GM18502 (cell line): ENCODE results near the gene OR2S2.

Experiments
- ATAC-seq: cut with Tn5 transposase; IDR thresholded peaks from one replicate; pipeline ENCODE4 v1.9.1; 2021; ENCODE audit warnings: mild to moderate bottlenecking; ENCODE audit not compliant: unreplicated experiment, poor library complexity

OR2S2 gene

GRCh38 chr9:35965011-35965410, 7.1 kb upstream of the OR2S2 start:
- ATAC-seq, result no peak

DNA sequence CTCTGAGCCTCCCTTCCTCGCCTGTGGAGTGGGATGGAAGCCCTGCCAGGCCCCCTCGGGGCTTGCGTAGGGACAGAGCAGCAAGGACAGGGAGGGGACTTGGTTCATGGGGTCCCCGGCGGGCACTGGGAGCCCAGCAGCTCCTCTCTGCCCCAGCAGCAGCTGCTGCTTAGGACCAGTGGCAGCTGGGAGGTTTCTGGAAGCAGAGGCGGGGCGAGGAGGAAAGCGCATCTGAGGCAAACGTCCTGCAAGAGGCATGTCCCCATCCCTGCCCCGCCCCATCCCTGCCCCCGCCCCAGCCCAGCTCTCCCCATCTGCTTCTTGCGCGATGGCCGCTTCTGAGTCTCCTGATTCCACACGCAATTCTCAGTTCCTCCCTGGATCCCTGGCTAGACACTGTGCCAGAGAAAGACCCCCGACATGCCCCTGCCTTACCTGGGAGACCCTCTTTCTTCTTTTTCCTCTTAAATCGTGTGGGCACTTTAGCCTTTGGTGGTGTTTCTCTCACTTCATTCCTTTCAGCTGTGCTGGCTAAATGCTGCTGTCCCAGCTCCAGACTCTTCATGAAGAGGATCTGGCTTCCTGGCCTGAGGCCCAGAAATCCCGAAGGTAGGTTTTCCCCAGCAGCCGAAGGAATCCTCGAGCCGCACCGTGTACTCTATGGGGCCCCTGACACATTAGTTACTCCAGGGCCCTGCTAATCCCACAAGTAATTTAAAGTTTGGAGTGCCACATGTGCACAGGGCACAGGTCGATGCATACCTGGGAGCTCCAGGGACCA, 4.4 kb upstream of the OR2S2 start:
- no peak for ATAC-seq

DNA sequence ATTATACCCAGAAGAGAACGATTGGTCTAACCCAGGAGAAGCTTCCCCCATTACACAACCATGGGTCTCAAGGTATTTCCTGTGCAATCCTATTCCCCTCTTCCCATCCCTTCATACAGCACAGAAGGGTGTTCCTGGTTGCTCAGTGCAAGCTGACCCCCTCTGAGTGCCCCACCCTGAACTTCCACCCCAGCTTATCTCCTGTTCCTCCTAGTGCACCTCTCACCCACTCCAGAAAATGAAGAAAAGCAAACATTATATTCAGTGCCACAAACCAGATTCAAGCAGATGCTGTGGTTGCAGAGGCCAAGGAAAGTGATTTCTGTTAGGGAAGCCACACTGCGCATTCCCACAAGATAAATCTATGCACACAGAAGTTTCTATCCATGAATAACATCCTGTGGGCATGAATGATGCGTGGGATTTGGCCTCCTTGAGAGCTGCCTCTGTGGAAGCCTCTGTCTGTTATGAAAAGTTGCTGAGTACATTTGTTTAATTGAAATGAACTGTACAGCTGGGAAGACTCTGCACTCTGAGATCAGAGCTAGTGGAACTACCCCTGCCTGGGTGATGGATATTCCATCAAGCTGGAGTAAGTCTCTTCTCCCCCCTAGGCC, 2.2 kb upstream of the OR2S2 start:
- no peak for ATAC-seq

DNA sequence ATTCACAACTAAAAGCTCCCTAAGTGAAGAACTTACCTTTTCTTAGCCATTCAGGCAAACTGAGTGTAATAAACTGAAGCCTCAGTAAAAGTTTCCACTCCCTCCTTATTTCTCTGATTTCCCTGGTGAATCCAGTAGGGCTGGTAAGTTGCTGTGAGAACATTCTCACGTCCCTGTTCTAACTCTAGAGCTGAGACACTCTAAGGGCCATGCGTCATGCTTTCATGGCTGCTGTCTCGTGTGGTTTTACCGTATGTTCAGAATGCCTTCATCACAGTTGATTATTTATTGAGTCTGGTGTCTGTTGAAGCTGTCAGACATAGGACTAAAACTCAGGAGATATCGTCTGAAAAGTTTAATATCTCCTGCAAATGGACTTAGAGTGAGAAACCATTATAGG, 1.3 kb downstream of the OR2S2 start:
- no peak for ATAC-seq

DNA sequence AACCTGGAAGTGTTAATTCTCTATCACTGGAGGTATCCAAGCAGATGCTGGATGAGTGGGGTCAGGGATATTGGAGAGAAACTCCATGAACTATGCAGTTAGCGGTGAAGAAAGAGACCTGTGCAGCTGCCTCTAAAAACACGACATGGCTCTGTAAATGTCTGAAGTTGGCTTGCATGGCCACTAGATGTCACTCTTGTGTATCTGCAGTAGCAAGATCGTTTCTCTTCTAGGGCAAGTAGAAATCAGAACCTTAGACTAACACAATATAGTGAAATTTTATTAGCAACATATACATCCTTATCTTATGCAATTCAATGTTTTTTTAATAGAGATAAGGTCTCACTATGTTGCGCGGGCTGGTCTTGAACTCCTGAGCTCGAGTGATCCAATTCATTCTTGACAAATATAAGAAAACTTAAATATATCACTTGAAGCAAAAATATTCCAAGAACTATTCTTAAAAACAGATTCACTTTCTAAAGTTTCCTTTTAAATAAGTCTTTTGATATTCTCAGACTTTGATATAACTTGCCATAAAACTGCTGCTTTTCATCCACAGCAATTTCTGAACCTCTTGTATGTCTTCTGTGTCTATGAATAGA, 2.9 kb downstream of the OR2S2 start:
- no peak for ATAC-seq

DNA sequence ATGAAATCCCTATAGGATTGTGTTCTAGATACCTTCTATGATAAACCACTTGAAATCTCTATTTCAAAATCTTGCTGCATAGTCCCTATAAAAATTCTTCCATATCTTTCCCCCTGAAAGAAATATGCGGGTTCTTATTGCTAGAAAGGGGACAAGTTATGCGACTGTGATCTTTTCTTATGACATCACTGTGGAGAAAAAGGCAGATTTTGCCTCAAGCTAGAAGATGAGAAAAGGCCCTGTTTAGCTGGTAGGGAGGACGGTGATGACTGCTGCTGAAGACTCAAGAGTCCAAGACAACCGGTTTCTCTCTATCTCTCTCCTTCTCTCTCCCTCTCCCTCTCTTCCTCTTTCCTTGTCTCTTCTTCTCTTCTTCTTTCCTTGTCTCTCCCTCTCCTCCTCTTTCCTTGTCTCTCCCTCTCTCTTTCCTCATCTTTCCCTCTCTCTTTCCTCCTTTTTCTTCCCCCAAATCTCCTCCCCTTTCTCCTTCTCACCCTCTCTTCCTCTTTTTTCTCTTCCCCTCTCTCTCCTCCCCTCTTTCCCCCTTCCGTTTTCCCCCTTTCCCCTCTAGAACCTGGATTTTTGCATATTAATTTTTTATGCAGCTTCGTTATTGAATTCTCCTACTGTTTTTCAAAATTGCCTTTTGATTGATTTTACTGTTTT, 5.3 kb downstream of the OR2S2 start:
- ATAC-seq, result no peak

DNA sequence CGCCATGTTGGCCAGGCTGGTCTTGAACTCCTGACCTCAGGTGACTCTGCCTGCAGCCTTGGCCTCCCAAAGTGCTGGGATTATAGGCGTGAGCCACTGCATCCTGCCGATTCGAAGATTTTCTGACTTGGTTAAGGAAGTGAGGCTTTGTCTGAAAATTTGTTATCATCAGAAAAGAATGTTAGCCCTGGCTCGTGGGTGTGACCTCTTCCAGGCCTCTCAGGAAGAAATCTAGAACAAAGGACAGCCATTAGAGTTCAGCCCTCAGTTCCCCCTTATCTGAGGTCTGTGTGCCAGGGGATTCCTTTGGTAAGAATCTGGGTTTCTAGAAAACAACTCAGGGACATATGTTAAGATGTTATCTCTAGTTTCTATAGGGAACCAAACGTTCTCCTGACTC, 6.2 kb downstream of the OR2S2 start:
- no peak for ATAC-seq

- ATAC-seq, result no peak
These were observed 9.0 kb downstream of the OR2S2 start for GRCh38 chr9:35948901-35949318.

GRCh38 chr9:35948451-35948850, 9.5 kb downstream of the OR2S2 start:
- no peak for ATAC-seq

DNA sequence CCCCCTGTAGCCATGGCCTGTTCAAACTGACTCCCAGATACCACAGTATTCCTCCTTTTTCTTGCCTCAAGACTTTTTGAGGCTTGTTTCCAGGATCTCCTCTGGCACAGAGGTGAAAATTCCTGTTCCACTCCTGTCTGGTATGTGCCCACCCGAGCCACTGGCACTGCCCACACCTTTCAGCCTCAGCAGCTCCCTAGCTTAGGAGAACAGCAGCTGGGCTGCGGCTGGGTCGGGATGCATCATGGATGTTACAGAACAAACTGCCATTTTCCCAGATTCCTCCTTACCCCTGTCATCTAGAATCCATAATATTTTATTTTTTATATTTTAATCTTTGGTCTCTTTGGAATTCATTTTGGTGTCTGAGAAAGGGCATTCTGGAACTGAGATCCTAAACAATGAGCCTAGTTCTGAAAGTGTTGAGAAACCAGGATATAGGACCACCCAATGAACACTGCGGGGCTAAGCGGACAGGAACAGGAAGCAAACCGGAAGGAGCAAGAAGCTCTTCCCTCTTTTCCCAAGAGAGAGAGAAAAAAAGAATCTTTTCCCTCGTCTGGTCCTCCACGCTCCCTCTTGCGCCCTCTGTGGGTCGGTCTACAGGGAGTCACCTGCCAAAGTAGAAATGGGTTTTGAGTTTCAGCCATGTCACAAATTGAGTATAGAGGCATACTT, 12.5 kb downstream of the OR2S2 start:
- ATAC-seq, result no peak

GRCh38 chr9:35944841-35945240, 13.1 kb downstream of the OR2S2 start:
- ATAC-seq, result no peak

DNA sequence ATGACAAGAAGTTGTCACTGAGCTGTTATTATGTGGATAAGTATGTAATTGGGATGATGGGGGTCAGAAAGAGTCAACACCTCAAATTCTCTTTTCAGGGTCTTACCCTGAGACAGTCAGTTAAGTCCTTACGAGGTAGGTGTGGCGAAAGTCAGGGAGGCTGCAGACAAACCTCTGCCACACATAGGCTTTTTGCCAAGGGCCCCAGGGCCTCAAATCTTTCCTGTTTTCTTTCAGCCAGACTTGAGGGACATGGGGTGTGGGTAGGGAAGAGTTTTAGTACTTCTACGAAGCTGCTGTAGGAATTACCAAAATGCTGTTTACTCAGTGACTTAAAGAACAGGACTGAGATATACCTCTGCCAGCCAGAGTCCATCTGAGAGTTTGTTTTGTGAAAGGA, 13.8 kb downstream of the OR2S2 start:
- no peak for ATAC-seq

DNA sequence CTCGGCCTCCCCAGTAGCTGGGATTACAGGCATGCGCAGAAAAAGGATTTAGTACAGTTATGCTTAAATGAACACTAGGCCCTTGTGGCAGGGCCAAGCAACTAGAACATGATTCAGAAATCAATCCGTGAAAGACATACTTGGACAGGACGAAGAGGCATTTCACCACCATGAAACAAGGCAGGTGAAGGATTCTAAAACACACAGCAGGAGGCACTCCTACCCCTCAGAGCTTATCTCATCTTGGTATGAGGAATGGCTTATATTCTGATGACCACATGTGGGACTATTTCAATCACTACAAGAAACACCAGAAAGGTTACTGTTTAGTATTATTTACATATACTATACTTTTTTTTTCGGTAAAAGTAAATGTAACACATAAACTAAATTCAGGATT, 15.7 kb downstream of the OR2S2 start:
- ATAC-seq, result no peak

DNA sequence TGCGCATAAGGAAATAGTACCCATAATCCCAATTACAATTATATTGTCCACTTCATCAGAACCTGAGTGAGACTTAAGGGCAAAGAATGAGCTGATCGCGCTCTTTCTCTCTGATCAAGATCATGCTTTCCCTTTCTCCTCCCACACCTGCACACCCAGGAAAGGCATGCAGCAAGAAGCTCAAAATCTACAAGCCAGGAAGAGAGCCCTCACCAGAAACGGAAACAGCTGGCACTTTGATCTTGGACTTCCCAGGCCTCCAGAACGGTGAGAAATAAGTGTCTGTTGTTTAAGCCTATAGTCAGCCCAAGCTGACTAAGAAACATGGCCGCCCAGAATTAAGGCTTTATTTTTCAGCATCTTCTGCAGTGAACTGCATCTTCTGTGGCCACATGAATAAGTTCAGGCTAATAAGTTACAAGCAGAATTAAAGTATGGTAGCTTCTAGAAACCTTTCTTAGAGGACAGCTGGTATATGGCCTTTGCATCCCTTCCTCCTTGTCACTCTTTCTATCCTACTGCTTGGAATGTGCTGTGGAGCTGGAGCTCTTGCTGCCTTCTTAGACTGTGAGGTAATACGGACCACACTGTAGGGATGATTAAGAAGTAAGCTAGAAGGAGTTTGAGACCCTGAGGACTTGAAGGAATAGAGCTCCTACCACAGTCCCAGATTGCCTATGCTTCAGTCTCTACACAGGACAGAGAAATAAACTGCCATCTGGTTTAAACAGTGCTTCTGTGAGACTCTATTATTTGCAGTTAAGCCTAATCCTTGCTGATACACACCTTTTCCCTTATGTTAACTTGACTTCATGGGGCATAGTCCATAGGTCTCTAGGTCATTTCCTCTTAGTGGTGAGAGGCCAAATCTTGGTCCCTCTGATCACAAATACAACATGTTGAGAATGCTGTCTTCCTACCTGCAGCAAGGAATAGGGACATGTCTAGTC, 17.2 kb downstream of the OR2S2 start:
- no peak for ATAC-seq

DNA sequence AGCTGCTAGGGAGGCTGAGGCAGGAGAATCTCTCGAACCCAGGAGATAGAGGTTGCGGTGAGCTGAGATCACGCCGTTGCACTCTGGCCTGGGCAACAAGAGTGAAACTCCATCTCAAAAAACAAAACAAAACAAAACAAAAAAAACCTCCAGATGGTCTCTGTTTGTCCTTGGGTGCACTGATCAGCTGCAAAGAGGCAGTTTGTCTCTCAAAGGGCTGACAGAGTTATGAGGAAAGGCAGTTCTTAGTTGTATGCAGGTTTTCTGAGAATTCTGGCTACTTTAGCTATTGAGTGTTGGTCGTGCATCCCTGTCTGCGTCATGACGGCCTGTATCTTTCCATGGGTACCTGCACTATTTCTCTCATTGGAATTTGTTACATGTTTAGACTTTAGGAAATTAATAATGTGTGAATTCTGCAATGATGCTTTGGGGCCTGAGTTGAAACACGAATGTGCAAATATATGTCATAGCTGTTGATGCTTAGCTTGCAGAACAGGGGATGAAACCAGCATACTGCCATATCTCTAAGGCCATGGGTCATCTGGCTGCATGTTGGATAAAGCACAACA, 18.2 kb downstream of the OR2S2 start:
- no peak for ATAC-seq

GRCh38 chr9:35938474-35939356, 19.2 kb downstream of the OR2S2 start:
- ATAC-seq, result no peak

DNA sequence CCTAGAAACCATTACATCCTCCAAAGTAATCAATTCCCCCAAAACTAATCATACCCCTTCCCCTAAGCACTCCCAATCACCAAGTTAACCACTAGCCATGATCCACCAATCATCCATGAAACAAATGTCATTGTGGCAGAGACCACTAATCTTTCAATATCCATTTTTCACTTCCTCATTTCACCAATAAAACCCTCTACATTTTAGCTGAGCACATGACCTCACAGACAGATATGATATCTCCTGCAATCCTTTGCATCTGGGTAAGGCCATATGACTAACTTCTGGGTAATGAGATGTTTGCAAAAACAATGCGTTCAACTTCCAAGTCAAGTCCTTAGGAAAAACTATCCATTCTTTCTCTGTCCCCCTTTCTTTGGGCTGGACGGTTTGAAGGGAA, 20.7 kb downstream of the OR2S2 start:
- ATAC-seq, result no peak

DNA sequence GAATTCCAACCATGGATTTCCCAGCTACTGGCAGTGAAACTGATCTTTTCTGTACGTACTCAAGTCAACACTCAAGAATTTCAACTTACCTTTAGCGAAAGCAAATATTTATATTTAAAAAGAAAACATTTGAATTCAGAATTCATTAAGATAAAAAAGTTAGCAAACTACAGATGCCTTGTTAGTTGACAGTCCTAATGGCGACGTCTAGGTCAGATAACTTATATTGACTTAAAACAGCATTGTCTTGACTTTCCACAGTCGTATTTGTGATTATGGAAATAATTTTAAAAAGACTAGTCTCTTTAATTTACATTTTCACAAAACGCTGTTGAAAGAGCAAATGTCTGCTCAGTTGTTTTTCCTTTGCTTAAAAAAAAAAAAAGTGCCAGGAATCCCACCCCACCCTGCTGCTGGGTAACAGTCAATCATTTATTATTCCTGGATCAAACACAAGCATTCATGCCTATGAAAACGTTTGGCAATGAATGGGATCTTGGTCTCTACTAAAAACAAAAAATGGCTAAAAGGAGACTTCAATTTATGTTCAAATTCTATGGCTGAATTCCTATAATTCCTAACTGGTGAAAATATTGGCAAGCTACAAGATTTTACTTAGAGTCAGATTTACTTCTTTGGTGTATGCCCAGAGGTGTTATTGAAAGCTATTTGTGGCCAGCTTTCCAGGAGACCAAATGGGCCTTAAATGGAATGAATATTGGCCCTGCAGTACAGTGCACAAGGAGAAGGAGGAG, 22.0 kb downstream of the OR2S2 start:
- ATAC-seq, result no peak
